Esophagus muscularis mucosa (tissue), 4 donors: ENCODE measurements around the gene DDX23.

Experiments
- EP300 ChIP-seq: sonication (generic); formaldehyde crosslinking; IDR thresholded peaks from one replicate; pipeline ENCODE4 v1.6.1; 2017; ENCODE audit warnings: antibody characterized with exemption
- POLR2AphosphoS5 ChIP-seq, 2 donors: sonication (generic); formaldehyde crosslinking; IDR thresholded peaks; one replicate each; pipeline ENCODE4 v1.6.1; 2017; ENCODE audit warnings: antibody characterized with exemption in 2 of 2
- TF ChIP-seq, protein P1 (sequence below), 3 experiments: fragments of 200-600 bp in 2 of 3; fragments of 450-650 bp in 1 of 3; sonication (generic) in 2 of 3; IDR thresholded peaks; one replicate each; pipeline ENCODE4 v1.5.1; 2017 to 2019; ENCODE audit warnings: antibody characterized with exemption in 3 of 3, mild to moderate bottlenecking in 2 of 3, moderate library complexity in 1 of 3

DNA sequence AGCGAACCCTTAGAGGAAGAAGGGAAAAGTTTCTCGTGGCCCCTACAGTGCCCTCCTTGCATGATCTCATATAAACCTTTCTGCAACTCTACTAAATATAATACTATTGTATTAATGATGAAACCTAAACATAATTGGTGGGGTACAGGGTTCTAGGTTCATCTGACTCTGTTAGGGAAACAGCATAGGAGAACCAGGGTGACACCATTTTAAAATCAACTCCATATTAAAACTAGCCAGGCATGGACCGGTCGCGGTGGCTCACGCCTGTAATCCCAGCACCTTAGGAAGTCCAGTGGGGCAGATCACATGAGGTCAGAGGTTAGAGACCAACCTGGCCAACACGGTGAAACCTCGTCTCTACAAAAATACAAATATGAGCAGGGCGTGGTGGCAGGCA is 28.7 kb upstream of the DDX23 start:
- TF ChIP-seq, protein P1, sequence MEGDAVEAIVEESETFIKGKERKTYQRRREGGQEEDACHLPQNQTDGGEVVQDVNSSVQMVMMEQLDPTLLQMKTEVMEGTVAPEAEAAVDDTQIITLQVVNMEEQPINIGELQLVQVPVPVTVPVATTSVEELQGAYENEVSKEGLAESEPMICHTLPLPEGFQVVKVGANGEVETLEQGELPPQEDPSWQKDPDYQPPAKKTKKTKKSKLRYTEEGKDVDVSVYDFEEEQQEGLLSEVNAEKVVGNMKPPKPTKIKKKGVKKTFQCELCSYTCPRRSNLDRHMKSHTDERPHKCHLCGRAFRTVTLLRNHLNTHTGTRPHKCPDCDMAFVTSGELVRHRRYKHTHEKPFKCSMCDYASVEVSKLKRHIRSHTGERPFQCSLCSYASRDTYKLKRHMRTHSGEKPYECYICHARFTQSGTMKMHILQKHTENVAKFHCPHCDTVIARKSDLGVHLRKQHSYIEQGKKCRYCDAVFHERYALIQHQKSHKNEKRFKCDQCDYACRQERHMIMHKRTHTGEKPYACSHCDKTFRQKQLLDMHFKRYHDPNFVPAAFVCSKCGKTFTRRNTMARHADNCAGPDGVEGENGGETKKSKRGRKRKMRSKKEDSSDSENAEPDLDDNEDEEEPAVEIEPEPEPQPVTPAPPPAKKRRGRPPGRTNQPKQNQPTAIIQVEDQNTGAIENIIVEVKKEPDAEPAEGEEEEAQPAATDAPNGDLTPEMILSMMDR (IDR thresholded peaks at IDR 0.05), result no peak
- TF ChIP-seq POLR2AphosphoS5 (IDR thresholded peaks at IDR 0.05), result no peak
- TF ChIP-seq EP300, result no peak
